ENCODE results near the gene DTNB.
A peak's percentile ranks its signal among the peaks of the same experiment; 100 is the strongest.

The DTNB gene

GRCh38 chr2:25529034-25529433 is 144.3 kb downstream of the DTNB start:
- no peak for DNase-seq (ENCODE audit: low spot score)
- in situ Hi-C loops (cut with MboI; ENCODE audit: low sequenced_read_pairs, unreplicated experiment) = no loop called here
- TF ChIP-seq CTCF (IDR thresholded peaks at IDR 0.05; ENCODE audit: borderline replicate concordance, control extremely low read depth, extremely low read depth, insufficient read depth, missing control alignments) = no peak

GRCh38 chr2:25528173-25528572 is 145.2 kb downstream of the DTNB start:
- DNase-seq (ENCODE audit: low spot score) = no peak
- in situ Hi-C loops (cut with MboI; ENCODE audit: low sequenced_read_pairs, unreplicated experiment) = no loop called here
- no peak for TF ChIP-seq CTCF (IDR thresholded peaks at IDR 0.05; ENCODE audit: borderline replicate concordance, control extremely low read depth, extremely low read depth, insufficient read depth, missing control alignments)

GRCh38 chr2:25524507-25524906 is 148.9 kb downstream of the DTNB start:
- DNase-seq (ENCODE audit: low spot score) = peak; percentile 38
- TF ChIP-seq CTCF (IDR thresholded peaks at IDR 0.05; ENCODE audit: borderline replicate concordance, control extremely low read depth, extremely low read depth, insufficient read depth, missing control alignments) = no peak
- in situ Hi-C loops (cut with MboI; ENCODE audit: low sequenced_read_pairs, unreplicated experiment) = no loop called here

- in situ Hi-C loops (cut with MboI; ENCODE audit: low sequenced_read_pairs, unreplicated experiment) = no loop called here
- TF ChIP-seq CTCF (IDR thresholded peaks at IDR 0.05; ENCODE audit: borderline replicate concordance, control extremely low read depth, extremely low read depth, insufficient read depth, missing control alignments) = no peak
- no peak for DNase-seq (ENCODE audit: low spot score)
Observed at GRCh38 chr2:25523060-25523459, 150.3 kb downstream of the DTNB start.

- TF ChIP-seq CTCF (IDR thresholded peaks at IDR 0.05; ENCODE audit: borderline replicate concordance, control extremely low read depth, extremely low read depth, insufficient read depth, missing control alignments) = peak; percentile 57
- DNase-seq (ENCODE audit: low spot score) = peak; percentile 58
- in situ Hi-C loops (cut with MboI; ENCODE audit: low sequenced_read_pairs, unreplicated experiment) = no loop called here
Observed at GRCh38 chr2:25521665-25522387, 151.6 kb downstream of the DTNB start.

GRCh38 chr2:25521126-25521525 is 152.3 kb downstream of the DTNB start:
- no peak for TF ChIP-seq CTCF (IDR thresholded peaks at IDR 0.05; ENCODE audit: borderline replicate concordance, control extremely low read depth, extremely low read depth, insufficient read depth, missing control alignments)
- no peak for DNase-seq (ENCODE audit: low spot score)
- in situ Hi-C loops (cut with MboI; ENCODE audit: low sequenced_read_pairs, unreplicated experiment) = no loop called here
